HG02610 (cell line): ENCODE measurements around the gene SARS2.
"Not testable (repeated sequence)": the region's sequence is repeated elsewhere in the genome, so short reads cannot be mapped to it uniquely, and the experiment has no call there.

Experiments used
- ATAC-seq: cut with Tn5 transposase; IDR thresholded peaks from one replicate; pipeline ENCODE4 v1.9.1; 2021; ENCODE audit warnings: mild to moderate bottlenecking, moderate library complexity; ENCODE audit not compliant: unreplicated experiment

Gene SARS2

GRCh38 chr19:38946229-38947010 lies 15.9 kb upstream of the SARS2 start:
- ATAC-seq: no peak

- no peak for ATAC-seq
Observed at GRCh38 chr19:38945562-38946228, 15.1 kb upstream of the SARS2 start.

GRCh38 chr19:38944981-38945506 lies 14.5 kb upstream of the SARS2 start:
- no peak for ATAC-seq

- no peak for ATAC-seq
Observed at GRCh38 chr19:38942471-38943181, 12.1 kb upstream of the SARS2 start.

- ATAC-seq: no peak
Observed at GRCh38 chr19:38941979-38942378, 11.4 kb upstream of the SARS2 start.

- ATAC-seq: not testable (repeated sequence)
Observed at GRCh38 chr19:38941466-38941865, 10.9 kb upstream of the SARS2 start.

- ATAC-seq: no peak
Observed at GRCh38 chr19:38939957-38940356, 9.4 kb upstream of the SARS2 start.

- ATAC-seq: no peak
Observed at GRCh38 chr19:38933544-38933943, 3.0 kb upstream of the SARS2 start.

GRCh38 chr19:38932425-38933179 lies 2.0 kb upstream of the SARS2 start:
- ATAC-seq: no peak

- no peak for ATAC-seq
Observed at GRCh38 chr19:38931521-38931793, 894 bp upstream of the SARS2 start.

GRCh38 chr19:38930776-38931520 lies 385 bp upstream of the SARS2 start, which contains the start of gene MRPS12:
TSS of gene MRPS12 (plus strand) at chr19:38930944. CDS start at chr19:38931295, 351 bp downstream.
- ATAC-seq: peak; percentile 91

GRCh38 chr19:38928391-38929001 lies 2.1 kb downstream of the SARS2 start:
- ATAC-seq: no peak

- ATAC-seq: no peak
Observed at GRCh38 chr19:38924388-38924787, 6.2 kb downstream of the SARS2 start.

- no peak for ATAC-seq
Observed at GRCh38 chr19:38922482-38922881, 8.1 kb downstream of the SARS2 start.

GRCh38 chr19:38921420-38922274 lies 8.9 kb downstream of the SARS2 start:
- no peak for ATAC-seq

GRCh38 chr19:38920602-38921419 lies 9.8 kb downstream of the SARS2 start:
- ATAC-seq: no peak

- no peak for ATAC-seq
Observed at GRCh38 chr19:38919837-38920601, 10.5 kb downstream of the SARS2 start.
